GM19043 (cell line): ENCODE data around the gene CCDC124.
"Not testable (repeated sequence)": the region's sequence is repeated elsewhere in the genome, so short reads cannot be mapped to it uniquely, and the experiment has no call there.

Source experiments
- ATAC-seq: cut with Tn5 transposase; IDR thresholded peaks from one replicate; pipeline ENCODE4 v1.9.1; 2021; ENCODE audit warnings: low read depth; ENCODE audit not compliant: unreplicated experiment

Gene CCDC124, protein sequence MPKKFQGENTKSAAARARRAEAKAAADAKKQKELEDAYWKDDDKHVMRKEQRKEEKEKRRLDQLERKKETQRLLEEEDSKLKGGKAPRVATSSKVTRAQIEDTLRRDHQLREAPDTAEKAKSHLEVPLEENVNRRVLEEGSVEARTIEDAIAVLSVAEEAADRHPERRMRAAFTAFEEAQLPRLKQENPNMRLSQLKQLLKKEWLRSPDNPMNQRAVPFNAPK

DNA sequence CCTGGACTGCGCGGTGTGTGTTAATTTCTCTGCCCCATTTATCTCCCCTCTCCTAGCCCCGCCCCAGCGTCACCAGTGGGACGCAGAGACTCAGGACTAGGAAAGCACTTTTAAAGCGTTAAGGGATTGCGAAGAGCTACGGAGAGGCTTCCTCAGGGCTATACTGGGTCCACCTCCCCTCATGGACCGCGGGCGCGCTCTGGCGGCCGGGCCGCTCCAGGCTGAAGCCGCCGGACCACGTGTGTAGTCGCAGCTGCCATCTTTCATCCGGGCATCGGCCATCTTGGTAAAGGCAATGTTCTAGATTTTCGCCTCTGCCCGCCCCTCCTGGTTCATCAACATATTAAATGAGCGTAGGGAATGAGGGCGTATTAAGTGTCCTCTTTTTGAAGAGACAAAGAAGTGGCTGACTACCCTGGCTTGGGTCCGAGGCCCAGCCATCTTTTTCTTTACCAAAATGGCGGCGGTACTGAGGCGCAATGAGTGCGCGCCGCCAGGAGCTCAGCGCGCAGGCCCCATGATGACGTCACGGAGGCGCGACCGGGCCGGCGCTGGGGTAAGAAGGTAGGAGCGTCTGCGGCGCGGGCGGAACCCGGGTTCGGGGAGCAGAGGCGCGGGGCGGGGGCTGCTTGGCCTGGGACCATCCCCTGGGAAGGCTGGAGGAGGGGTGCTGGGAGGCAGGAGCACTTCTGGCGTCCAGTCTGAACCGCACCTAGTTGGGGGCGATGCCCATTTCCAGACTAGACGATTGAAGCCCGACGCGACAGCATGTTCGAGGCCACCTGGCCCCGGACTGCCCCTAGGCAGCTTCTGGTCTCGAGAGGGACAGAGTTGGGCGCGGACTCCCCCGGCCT lies at the start of gene CCDC124:
Gene CCDC124 (plus strand): TSS at position 531 of the 854 bp plus-strand sequence. CDS start 3,406 bp downstream, outside the sequence.
- peak; percentile 58 for ATAC-seq

DNA sequence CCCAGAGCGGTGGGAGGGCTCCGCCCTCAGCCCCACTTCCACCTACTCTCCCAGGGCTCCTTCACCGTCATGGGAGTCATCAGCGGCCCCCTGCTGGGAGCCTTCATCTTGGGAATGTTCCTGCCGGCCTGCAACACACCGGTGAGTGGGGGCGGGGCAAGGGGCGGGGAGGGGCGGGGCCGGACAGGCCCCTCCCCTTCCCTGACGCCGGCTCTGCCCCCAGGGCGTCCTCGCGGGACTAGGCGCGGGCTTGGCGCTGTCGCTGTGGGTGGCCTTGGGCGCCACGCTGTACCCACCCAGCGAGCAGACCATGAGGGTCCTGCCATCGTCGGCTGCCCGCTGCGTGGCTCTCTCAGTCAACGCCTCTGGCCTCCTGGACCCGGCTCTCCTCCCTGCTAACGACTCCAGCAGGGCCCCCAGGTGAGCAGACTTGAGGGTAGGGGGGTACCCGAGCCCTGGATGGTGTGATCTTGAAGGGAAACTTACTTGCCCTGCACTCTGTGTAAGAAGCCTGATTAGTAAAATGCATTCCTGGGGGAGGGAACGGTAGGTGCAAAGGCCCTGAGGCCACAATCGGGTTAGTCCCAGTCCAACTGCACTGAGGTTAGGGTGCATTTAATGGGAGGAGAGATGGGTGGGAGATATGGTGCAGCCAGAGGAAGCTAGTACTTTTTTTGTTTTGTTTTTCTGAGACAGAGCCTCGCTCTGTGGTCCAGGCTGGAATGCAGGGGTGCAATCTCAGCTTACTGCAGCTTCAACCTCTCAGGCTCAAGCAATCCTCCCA lies 49.0 kb upstream of the CCDC124 start:
- no peak for ATAC-seq

DNA sequence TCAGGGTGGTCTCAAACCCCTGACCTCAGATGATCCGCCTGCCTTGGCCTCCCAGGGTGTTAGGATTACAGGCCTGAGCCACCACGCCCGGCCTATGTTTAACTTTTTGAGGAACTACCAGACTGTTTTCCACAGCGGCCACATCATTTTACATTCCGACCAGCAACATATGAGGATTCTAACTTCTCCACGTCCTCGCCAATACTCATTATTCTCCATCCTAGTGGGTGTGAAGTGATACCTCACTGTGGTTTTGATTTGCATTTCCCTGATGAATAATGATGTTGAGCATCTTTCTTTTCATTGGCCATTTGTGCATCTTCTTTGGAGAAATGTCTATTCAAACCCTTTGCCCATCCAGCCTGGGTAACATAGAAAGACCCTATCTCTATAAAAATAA lies 46.3 kb upstream of the CCDC124 start:
- ATAC-seq = no peak

- not testable (repeated sequence) for ATAC-seq
Observed at GRCh38 chr19:17887221-17887620, 45.6 kb upstream of the CCDC124 start.

- no peak for ATAC-seq
Observed at GRCh38 chr19:17888260-17888659, 44.6 kb upstream of the CCDC124 start.

GRCh38 chr19:17889609-17890214 lies 43.1 kb upstream of the CCDC124 start:
- no peak for ATAC-seq

- no peak for ATAC-seq
Observed at GRCh38 chr19:17893766-17894165, 39.0 kb upstream of the CCDC124 start.

- no peak for ATAC-seq
Observed at GRCh38 chr19:17902701-17903100, 30.1 kb upstream of the CCDC124 start.

GRCh38 chr19:17908244-17908643 lies 24.6 kb upstream of the CCDC124 start:
- no peak for ATAC-seq

GRCh38 chr19:17909003-17909732 lies 23.6 kb upstream of the CCDC124 start:
- no peak for ATAC-seq

DNA sequence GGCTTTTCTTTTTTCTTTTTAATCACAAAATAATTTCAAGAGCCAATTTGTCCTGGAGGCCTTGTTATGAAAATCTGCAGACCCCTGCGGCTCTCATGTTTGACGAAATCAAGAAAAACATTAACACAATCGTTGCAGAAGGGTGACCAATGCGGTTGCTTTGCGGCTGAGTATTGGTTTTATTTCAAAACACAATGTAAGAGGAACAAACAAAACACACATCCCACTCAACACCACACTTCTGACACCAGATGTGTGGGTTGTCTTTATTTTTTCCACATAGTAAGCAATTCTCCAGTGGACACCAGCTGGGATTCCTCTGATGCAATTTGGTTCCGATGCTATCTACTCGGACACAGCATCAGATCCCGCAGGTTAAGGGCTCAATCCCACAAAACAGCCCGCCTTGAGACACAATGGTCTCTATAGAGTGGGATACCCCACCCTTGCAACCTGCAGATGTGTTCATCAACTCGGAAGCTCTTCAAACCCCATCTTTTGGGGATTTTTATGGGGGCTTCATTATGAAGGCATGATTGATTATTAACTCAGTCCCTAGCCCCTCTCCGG lies 21.9 kb upstream of the CCDC124 start:
- no peak for ATAC-seq

DNA sequence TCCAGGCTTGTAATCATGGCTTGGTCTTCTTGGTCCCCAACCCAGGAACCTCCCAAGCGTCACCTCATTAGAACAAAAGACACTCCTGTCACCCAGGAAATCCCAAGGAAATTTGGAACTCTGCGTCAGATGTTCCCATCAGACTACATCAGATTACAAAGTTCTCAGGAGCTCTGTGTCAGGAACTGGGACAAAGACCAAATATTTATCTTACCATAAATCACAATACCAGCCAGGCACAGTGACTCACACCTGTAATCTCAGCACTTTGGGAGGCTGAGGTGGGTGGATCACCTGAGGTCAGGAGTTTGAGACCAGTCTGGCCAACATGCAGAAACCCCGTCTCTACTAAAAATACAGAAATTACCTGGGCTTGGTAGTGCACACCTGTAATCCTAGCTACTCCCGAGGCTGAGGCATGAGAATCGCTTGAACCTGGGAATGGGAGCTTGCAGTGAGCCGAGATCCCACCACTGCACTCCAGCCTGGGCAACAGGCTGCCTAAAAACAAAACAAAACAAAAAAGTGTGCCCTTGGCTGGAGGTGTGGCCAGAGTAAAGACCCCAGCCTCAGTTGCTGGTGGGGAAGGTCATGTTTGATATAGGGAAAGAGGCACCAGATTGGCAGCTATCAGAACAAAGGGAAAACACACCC lies 16.7 kb upstream of the CCDC124 start:
- ATAC-seq = no peak

- not testable (repeated sequence) for ATAC-seq
Observed at GRCh38 chr19:17918151-17918550, 14.7 kb upstream of the CCDC124 start.

DNA sequence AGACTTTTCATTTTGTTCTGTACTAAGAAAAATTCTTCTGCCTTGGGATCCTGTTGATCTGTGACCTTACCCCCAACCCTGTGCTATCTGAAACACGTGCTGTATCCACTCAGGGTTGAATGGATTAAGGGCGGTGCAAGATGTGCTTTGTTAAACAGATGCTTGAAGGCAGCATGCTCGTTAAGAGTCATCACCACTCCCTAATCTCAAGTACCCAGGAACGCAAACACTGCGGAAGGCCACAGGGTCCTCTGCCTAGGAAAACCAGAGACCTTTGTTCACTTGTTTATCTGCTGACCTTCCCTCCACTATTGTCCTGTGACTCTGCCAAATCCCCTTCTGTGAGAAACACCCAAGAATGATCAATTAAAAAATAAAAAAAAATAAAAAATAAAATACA lies 13.7 kb upstream of the CCDC124 start:
- not testable (repeated sequence) for ATAC-seq

- no peak for ATAC-seq
Observed at GRCh38 chr19:17920527-17920926, 12.3 kb upstream of the CCDC124 start.

DNA sequence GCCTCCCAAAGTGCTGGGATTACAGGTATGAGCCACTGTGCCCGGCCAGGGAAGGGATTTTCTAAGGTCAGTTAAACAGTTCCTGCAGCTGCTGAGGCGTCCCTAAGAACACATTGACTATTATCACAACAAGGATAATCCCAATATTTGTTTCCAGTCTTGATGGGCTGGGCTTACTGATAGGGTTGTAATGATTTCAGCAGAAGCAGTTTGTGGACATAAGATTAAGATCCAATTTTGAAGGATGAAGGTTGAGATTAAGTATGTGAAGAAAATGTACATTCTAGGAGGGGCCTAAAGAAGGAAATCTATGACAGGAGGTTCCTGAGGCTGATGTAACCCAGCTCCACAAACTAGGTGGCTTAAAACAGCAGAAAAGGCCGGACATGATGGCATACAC lies 10.7 kb upstream of the CCDC124 start:
- ATAC-seq = no peak

- no peak for ATAC-seq
Observed at GRCh38 chr19:17926044-17926443, 6.8 kb upstream of the CCDC124 start.

- no peak for ATAC-seq
Observed at GRCh38 chr19:17929056-17929455, 3.8 kb upstream of the CCDC124 start.

- no peak for ATAC-seq
Observed at GRCh38 chr19:17931532-17932191, 1.2 kb upstream of the CCDC124 start.
